HG03565 (cell line): ENCODE results near the gene GIMAP1.
A peak's percentile ranks its signal among the peaks of the same experiment; 100 is the strongest.

ENCODE experiments used
- ATAC-seq: cut with Tn5 transposase; IDR thresholded peaks from one replicate; pipeline ENCODE4 v1.9.1; 2021; ENCODE audit warnings: mild to moderate bottlenecking, moderate library complexity; ENCODE audit not compliant: unreplicated experiment

Gene GIMAP1

DNA sequence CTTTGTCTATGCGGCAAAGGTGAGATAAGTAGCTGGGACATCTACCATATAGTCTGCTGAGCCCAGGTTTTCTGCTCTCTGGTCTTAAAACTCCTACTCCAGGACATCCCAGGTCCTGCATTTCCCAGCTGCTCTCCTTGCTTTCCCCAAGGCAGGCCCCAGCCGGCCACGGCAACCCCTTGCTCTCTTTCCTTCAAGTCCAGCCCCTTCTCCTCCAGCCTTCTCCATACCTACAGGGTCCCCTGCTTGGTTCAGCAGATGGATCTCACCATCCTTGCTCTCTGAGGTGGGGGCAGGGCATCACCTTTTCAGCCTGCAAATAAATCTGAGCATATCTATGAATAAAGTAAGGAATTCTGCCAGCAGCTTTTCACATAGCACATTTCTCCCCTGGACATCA lies 29.5 kb downstream of the GIMAP1 start:
- no peak for ATAC-seq

DNA sequence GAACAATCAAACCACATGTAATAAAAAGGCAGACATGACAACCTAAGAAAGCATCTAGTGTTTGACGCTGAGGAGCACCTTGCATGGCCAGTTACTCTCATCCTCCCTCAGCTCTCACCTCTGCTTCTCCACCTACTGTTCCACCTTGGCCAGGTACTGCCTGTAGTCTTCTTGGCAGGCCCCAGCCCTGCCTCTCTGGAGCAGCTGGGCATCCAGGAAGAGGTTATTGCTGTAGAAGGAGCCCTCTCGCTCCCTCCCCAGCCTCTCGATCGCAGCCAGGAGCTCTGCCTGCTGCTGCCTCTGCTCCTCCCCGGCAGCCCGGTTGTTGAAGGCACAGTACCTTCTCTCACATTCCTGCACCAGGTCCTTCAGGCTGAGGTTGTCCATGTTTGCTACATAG lies 30.5 kb downstream of the GIMAP1 start:
- ATAC-seq, result no peak

DNA sequence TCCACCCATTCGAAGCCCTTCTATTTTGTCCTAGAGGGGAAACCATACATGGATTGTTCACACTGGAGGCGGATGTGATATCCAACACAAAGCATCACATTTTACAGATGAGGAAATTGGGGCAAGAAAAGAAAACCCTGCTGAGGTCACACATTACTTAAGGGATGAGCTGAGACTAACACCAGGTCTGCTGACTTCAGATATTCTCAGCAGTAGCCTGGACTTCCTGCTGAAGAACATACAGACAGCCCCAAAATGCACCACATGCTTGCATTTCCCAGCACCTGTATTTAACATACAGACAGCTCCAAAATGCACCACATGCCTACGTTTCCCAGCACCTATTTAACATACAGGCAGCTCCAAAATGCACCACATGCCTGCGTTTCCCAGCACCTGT lies 32.0 kb downstream of the GIMAP1 start:
- no peak for ATAC-seq

DNA sequence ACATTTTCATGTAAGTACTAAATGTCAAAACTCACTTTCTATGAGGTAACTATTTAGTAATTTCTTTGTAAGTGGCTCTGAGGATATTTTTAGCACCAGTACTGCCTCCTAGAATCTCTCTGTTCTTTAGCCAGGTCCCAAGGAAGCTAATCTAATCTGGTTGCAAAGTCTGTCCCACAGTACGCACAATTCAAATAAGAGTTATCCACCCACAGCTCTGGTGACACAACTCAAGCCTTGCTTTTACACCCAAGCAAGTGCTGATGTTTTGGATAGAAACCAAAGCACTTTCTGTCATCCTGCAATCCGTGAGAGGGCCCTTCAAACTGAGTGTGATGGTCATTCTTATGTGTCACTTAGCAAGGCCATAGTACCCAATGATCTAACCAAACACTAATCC lies 35.3 kb downstream of the GIMAP1 start:
- ATAC-seq, result no peak

DNA sequence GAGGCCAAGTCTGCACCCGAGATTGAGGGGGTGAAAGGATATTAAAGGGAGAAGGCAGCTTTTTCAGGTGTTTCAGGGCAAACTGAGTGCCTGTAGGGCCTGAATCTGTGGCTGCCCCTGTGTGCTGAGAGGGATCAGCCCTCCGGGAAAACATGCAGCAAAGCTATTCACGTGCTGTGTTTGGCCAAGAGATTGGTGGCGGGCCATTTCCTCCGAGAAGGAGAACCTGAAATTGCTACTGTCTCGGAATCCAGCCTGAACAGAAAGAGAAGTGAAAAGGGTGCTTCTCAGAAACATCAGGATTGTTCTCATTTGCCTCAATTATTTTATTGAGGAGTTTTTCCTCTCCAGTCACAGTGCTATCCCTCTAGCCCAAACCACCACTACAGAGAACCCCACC lies 36.8 kb downstream of the GIMAP1 start:
- no peak for ATAC-seq

DNA sequence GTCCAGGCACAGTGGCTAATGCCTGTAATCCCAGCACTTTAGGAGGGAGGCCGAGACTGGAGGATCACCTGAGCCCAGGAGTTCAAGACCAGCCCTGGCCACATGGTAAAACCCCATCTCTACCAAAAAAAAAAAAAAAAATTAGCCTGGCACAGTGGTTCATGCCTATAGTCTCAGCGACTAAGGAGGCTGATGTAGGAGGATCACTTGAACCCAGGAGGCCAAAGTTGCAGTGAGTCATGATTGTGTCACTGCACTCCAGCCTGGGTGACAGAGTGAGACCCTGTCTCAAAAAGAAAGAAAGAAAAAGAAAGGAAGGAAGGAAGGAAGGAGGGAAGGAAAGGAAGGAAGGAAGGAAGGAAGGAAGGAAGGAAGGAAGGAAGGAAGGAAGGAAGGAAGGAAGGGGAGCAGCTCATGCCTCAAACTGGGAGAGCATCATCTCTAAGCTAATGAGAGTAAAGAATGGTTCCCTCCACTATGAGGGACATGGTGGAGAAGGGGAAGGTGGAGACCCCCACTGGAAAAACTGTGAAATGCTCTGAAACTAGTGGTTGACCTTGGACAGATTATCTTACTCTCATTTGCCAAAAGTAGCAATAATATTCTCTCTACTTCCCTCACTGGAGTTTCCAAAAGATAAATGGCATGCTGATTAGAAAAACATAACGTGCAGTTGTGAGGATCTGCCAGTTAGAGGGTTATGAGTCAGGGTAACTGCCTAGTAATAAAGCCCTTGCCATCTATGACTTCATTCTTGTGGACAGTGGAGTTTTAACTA lies 37.6 kb downstream of the GIMAP1 start:
- no peak for ATAC-seq

DNA sequence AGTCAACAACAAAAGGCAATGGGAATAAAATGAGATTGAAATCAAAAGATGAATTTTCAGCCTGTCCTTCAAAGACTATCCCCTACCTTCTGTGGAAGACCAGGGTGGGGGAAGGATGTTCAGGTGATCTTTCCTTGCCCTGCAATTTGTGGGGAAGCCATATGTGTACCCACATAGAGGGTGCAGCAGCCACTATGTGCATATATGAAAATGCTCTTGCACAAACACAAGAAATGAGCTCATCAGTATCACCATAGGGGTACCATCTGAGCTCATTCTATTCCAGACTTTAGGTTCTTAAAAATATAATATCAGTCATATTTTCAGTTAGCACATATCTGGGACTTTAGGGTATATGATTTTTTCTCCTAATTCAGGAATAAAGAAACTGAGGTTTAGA lies 38.5 kb downstream of the GIMAP1 start:
- ATAC-seq, result no peak

DNA sequence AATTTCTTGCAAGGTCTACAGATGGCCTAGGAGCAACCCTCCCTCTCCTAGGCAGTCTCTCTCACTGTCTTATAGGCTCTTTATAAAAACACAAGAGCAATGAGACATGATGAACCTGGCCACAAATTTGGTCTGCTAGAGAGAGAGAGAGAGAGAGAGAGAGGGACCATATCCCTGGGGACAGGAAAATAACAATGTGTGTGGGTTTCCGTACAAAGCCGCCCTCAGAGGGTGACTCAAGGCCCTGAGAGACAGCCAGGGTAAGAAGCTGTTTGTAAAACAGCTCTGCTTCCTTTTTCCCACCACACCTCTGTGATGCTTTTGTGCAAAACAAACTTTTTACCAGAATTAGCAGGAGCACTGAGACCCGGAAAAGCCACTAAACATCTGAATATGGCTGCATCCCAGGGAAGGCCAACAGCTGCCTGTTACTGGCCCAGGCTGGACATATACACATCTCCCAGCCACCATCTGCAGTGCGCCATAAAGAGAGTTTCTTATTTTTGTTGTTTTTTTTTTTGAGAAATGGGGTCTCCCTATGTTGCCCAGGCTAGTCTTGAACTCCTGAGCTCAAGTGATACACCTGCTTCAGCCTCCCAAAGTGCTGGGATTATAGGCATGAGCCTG lies 39.2 kb downstream of the GIMAP1 start:
- ATAC-seq, result peak; percentile 36

DNA sequence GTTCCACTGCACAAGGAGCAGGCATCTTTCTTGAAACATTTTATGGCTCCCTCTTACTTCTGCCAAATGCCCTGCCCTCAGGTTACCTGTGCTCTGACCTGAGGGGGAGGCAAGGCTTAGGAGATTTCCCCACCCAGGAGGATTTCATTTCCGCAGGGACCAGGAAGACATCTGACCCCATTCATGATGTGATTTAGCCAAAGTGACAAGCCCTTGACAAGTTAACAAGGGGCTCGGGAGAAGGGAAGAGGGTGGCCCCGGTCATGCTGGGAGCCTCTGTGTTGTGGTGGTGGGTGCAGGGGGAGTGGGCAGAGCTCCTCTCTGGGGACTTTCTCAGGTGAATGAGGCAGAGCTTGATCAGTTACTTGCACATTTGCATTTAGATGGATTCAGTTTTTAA lies 39.8 kb downstream of the GIMAP1 start:
- ATAC-seq, result no peak

DNA sequence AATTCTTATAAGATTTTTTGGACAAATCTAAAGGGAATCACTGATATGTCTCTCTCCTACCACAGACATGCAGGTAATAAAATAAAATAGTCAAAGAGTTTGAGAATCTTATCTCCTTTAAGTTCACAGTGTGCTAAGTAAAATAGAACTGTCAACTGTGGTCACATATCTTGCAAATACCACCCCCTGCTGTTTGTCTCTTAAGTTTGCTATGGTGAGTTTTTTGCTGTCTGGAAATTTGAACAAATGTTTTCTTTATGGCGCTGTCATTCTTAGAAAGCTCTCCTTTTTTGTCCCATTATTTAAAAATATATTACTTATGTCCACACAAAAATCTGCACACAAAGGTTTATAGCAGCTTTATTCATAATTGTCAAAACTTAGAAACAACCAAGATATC lies 40.4 kb downstream of the GIMAP1 start:
- ATAC-seq, result no peak

DNA sequence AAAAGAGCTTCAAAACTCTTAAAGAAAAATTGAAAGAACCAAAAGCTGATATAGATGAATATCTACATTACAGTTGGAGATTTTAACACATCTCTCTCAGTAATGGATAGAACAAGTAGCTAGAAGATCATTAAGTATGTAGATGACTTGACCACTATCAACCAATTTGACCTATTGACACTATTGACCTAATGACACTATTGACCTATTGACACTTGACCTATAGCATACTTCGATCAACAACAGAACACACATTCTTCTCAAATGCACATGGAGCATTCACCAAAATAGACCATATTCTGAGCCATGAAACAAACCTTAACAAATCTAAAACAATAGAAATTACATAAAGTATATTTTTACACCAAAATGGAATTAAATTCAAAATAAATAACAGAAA lies 43.1 kb downstream of the GIMAP1 start:
- ATAC-seq, result no peak

DNA sequence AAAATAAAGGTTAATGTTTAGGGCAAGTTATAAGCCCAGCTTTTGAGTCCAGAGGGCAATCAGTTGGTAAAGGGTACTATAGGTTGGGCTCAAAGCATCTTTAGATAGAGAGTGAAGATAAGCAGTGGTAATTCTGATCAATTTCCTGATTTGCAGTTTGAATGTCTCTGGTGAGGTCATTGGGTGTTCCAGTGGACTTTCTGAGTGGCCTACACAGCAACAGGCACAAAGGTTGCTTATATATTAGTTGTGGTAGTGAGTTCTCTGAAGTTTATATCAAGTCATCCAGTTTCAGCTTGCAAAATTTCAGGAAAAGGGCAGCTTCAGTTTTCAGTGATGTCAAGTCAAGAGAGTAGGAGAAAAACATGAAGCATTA lies 49.9 kb downstream of the GIMAP1 start:
- no peak for ATAC-seq

DNA sequence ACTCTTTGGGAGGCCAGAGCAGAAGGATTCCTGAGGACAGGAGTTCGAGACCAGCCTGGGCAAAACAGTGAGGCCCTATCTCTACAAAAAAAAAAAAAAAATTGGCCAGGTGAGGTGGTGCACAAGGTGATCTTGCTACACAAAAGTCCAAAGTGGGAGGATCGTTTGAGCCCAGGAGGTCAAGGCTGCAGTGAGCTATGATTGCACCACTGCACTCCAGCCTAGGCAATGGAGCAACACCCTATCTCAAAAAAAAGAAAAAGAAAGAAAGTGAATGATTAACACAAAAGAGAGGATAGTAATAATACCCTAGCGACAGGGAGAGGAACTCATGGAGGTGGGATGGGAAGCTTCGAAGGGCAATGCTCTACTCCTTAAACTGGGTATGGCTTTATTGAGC lies 53.4 kb downstream of the GIMAP1 start:
- ATAC-seq, result no peak
